ENCODE results near the gene PLD6. TPM values are rescaled to one million over a fixed set of nuclear protein-coding genes. Genes with fewer than 3 reads are reported as not detected.

PLD6 gene
- total and polyA plus RNA-seq, 2 donors (not counting 1 experiment from before 2014, with no cell fraction given) = 2.5 to 7.8 TPM

DNA sequence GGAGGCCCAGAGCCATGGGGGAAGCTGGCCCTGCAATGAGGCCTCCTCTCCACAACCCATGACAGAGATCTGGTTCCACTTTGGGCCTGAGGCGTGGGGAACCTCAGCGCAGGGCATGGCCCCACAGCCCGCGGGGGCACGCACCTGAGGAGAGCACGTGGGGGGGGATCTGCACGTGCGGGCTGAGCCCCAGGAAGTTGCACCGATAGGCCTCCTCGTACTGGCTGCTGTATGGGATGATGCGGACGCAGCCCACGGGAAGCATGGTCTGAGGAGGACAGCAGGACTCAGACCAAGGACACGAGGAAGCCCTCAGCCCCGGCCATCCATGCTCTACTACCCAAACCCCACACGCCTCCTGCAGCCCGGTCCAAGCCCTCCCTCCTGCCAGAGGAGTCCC lies 10.1 kb upstream of the PLD6 start:
- Histone ChIP-seq H3K27me3 (ENCODE audit: control insufficient read depth, insufficient read depth, low read length) (no peaks in the 10 kb centered on the region), H2AFZ (ENCODE audit: low read length) (no peak overlapping the region), H3K4me2 (ENCODE audit: extremely low read depth, insufficient read depth, low read length) (no peak overlapping the region), H3K27ac (ENCODE audit: insufficient read depth, low read length) (no peak overlapping the region), H3K9ac (ENCODE audit: insufficient read depth, low read length) (no peak overlapping the region), H4K20me1 (ENCODE audit: control insufficient read depth, extremely low read depth, insufficient read depth, low read length) (peaks cover 2% of the 10 kb centered on the region), H3K4me3 (replicated peaks in 1 of 4; ENCODE audit: control extremely low read depth in 1 of 4, insufficient read depth in 1 of 4, low read depth in 3 of 4, low read length in 4 of 4) (no peak overlapping the region), H3K79me2 (ENCODE audit: control insufficient read depth, insufficient read depth, low read length) (no peaks in the 10 kb centered on the region), H3K36me3 (ENCODE audit: control insufficient read depth, insufficient read depth, low read length) (peaks cover 49% of the 10 kb centered on the region), H3K9me3 (ENCODE audit: control insufficient read depth, insufficient read depth, low read depth, low read length) (no peaks in the 10 kb centered on the region), H3K4me1 (ENCODE audit: control insufficient read depth, extremely low read depth, insufficient read depth, low read length) (no peaks in the 10 kb centered on the region)
- no peak for DNase-seq (ENCODE audit: low read depth in 2 of 2)
- TF ChIP-seq CTCF (conservative IDR thresholded peaks at IDR 0.05 in 1 of 2, IDR thresholded peaks at IDR 0.05 in 1 of 2; ENCODE audit: low read depth in 1 of 2, low read length in 2 of 2) = no peak
- no peak for TF ChIP-seq EZH2 (IDR thresholded peaks at IDR 0.05; ENCODE audit: low read length, missing control alignments)

DNA sequence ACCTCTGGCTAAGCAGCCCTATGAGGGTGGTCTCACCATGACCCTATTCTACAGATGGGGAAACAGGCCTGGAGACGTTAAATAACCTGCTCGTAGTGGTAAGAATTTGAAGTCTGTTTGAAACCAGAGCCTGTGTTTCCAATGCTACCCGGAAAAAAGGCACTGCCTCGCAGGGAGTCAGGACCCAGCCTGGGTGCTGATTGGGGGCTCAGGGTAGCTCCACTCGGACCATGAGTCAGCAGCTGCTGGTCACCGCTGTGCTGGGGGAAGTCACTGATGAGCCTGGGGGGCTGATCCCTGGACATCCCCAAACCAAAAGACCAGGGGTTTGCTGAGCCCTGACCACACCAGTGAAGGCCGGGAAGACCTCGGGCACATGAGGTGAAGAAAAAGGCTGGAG lies 9.4 kb upstream of the PLD6 start:
- Histone ChIP-seq H2AFZ (ENCODE audit: low read length) (no peak overlapping the region), H3K9me3 (ENCODE audit: control insufficient read depth, insufficient read depth, low read depth, low read length) (no peaks in the 10 kb centered on the region), H3K36me3 (ENCODE audit: control insufficient read depth, insufficient read depth, low read length) (peaks cover 42% of the 10 kb centered on the region), H3K27ac (ENCODE audit: insufficient read depth, low read length) (no peak overlapping the region), H4K20me1 (ENCODE audit: control insufficient read depth, extremely low read depth, insufficient read depth, low read length) (peaks cover 2% of the 10 kb centered on the region), H3K4me3 (replicated peaks in 1 of 4; ENCODE audit: control extremely low read depth in 1 of 4, insufficient read depth in 1 of 4, low read depth in 3 of 4, low read length in 4 of 4) (no peak overlapping the region), H3K4me2 (ENCODE audit: extremely low read depth, insufficient read depth, low read length) (no peak overlapping the region), H3K79me2 (ENCODE audit: control insufficient read depth, insufficient read depth, low read length) (no peaks in the 10 kb centered on the region), H3K9ac (ENCODE audit: insufficient read depth, low read length) (no peak overlapping the region), H3K4me1 (ENCODE audit: control insufficient read depth, extremely low read depth, insufficient read depth, low read length) (no peaks in the 10 kb centered on the region), H3K27me3 (ENCODE audit: control insufficient read depth, insufficient read depth, low read length) (no peaks in the 10 kb centered on the region)
- TF ChIP-seq CTCF (conservative IDR thresholded peaks at IDR 0.05 in 1 of 2, IDR thresholded peaks at IDR 0.05 in 1 of 2; ENCODE audit: low read depth in 1 of 2, low read length in 2 of 2) (no peak), EZH2 (IDR thresholded peaks at IDR 0.05; ENCODE audit: low read length, missing control alignments) (no peak)
- DNase-seq (ENCODE audit: low read depth in 2 of 2) = no peak

GRCh38 chr17:17214646-17215436 lies 8.7 kb upstream of the PLD6 start:
- Histone ChIP-seq H3K9me3 (ENCODE audit: control insufficient read depth, insufficient read depth, low read depth, low read length) (no peaks in the 10 kb centered on the region), H3K4me1 (ENCODE audit: control insufficient read depth, extremely low read depth, insufficient read depth, low read length) (no peaks in the 10 kb centered on the region), H3K36me3 (ENCODE audit: control insufficient read depth, insufficient read depth, low read length) (peaks cover 40% of the 10 kb centered on the region), H3K27ac (ENCODE audit: insufficient read depth, low read length) (no peak overlapping the region), H3K9ac (ENCODE audit: insufficient read depth, low read length) (no peak overlapping the region), H3K4me2 (ENCODE audit: extremely low read depth, insufficient read depth, low read length) (no peak overlapping the region), H3K27me3 (ENCODE audit: control insufficient read depth, insufficient read depth, low read length) (no peaks in the 10 kb centered on the region), H2AFZ (ENCODE audit: low read length) (no peak overlapping the region), H3K79me2 (ENCODE audit: control insufficient read depth, insufficient read depth, low read length) (no peaks in the 10 kb centered on the region), H3K4me3 (replicated peaks in 1 of 4; ENCODE audit: control extremely low read depth in 1 of 4, insufficient read depth in 1 of 4, low read depth in 3 of 4, low read length in 4 of 4) (no peak overlapping the region), H4K20me1 (ENCODE audit: control insufficient read depth, extremely low read depth, insufficient read depth, low read length) (peaks cover 2% of the 10 kb centered on the region)
- no peak for DNase-seq (ENCODE audit: low read depth in 2 of 2)
- TF ChIP-seq EZH2 (IDR thresholded peaks at IDR 0.05; ENCODE audit: low read length, missing control alignments) = no peak
- TF ChIP-seq CTCF (conservative IDR thresholded peaks at IDR 0.05 in 1 of 2, IDR thresholded peaks at IDR 0.05 in 1 of 2; ENCODE audit: low read depth in 1 of 2, low read length in 2 of 2) = no peak

Data from fibroblast of lung (primary cell).